Embryonic facial prominence (tissue), 1 donor: ENCODE results near the gene FANCD2OS.
A peak's percentile ranks its signal among the peaks of the same experiment; 100 is the strongest.
"Not testable (repeated sequence)": the region's sequence is repeated elsewhere in the genome, so short reads cannot be mapped to it uniquely, and the experiment has no call there.

Experiments
- DNase-seq: peaks from one replicate; pipeline ENCODE4 v3.0.0-alpha.2; 2016; ENCODE audit errors: extremely low spot score

Gene FANCD2OS

GRCh38 chr3:10108091-10108490, at the start of gene FANCD2OS:
Gene FANCD2OS (minus strand): TSS chr3:10108255. CDS start chr3:10104774, 3,481 bp downstream.
- DNase-seq: no peak

- DNase-seq: no peak
Measured at GRCh38 chr3:10157031-10157430, 49.0 kb upstream of the FANCD2OS start.

- DNase-seq: no peak
Measured at GRCh38 chr3:10155658-10156057, 47.6 kb upstream of the FANCD2OS start.

- no peak for DNase-seq
Measured at GRCh38 chr3:10155123-10155472, 47.0 kb upstream of the FANCD2OS start.

GRCh38 chr3:10154335-10155122, 46.5 kb upstream of the FANCD2OS start:
- DNase-seq: no peak

GRCh38 chr3:10150987-10151386, 42.9 kb upstream of the FANCD2OS start:
- no peak for DNase-seq

GRCh38 chr3:10149226-10149625, 41.2 kb upstream of the FANCD2OS start:
- no peak for DNase-seq

GRCh38 chr3:10145685-10146084, 37.6 kb upstream of the FANCD2OS start:
- no peak for DNase-seq

GRCh38 chr3:10142707-10143560, 34.9 kb upstream of the FANCD2OS start:
- no peak for DNase-seq

GRCh38 chr3:10140996-10141546, 33.0 kb upstream of the FANCD2OS start:
- DNase-seq: no peak

GRCh38 chr3:10137178-10137577, 29.1 kb upstream of the FANCD2OS start:
- DNase-seq: no peak

GRCh38 chr3:10136426-10137005, 28.5 kb upstream of the FANCD2OS start:
- no peak for DNase-seq

GRCh38 chr3:10135872-10136271, 27.8 kb upstream of the FANCD2OS start:
- not testable (repeated sequence) for DNase-seq

GRCh38 chr3:10122724-10123123, 14.7 kb upstream of the FANCD2OS start:
- no peak for DNase-seq

GRCh38 chr3:10121064-10121463, 13.0 kb upstream of the FANCD2OS start:
- no peak for DNase-seq

GRCh38 chr3:10119376-10119775, 11.3 kb upstream of the FANCD2OS start:
- no peak for DNase-seq

GRCh38 chr3:10116928-10117327, 8.9 kb upstream of the FANCD2OS start:
- no peak for DNase-seq

GRCh38 chr3:10116138-10116460, 8.0 kb upstream of the FANCD2OS start:
- DNase-seq: no peak

- DNase-seq: peak; percentile 95
Measured at GRCh38 chr3:10115326-10116137, 7.5 kb upstream of the FANCD2OS start, which contains the start of gene BRK1. Gene BRK1 (plus strand): TSS chr3:10115675. CDS start chr3:10115702, 27 bp downstream.

GRCh38 chr3:10106919-10107318, 1.1 kb downstream of the FANCD2OS start:
- no peak for DNase-seq

GRCh38 chr3:10099041-10099440, 9.0 kb downstream of the FANCD2OS start:
- DNase-seq: no peak
